GM21423 (cell line): ENCODE data around the gene UBE2F.
"Not testable (repeated sequence)": the region's sequence is repeated elsewhere in the genome, so short reads cannot be mapped to it uniquely, and the experiment has no call there.

Experiments
- ATAC-seq: cut with Tn5 transposase; IDR thresholded peaks from one replicate; pipeline ENCODE4 v1.9.1; 2021; ENCODE audit warnings: mild to moderate bottlenecking, moderate library complexity; ENCODE audit not compliant: unreplicated experiment

UBE2F gene

GRCh38 chr2:237943395-237944094 lies 23.3 kb upstream of the UBE2F start:
- ATAC-seq = no peak

GRCh38 chr2:237944302-237944701 lies 22.5 kb upstream of the UBE2F start:
- ATAC-seq = no peak

DNA sequence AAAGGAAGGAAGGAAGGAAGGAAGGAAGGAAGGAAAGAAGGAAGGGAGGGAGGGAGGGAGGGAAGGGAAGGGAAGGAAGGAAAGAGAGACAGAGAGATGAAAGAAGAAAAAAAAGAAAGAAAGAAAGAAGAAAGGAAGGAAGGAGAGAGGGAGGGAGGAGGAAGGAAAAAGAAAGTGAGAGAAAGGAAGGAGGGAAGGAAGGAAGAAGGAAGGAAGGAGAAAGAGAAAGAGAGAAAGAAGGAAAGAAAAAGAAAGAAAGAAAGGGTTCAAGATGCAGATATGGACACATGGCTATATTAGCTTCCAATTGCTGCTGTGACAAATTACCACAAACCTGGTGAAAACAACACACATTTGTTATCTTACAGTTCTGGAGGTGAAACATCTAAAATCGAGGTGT lies 20.4 kb upstream of the UBE2F start:
- no peak for ATAC-seq

DNA sequence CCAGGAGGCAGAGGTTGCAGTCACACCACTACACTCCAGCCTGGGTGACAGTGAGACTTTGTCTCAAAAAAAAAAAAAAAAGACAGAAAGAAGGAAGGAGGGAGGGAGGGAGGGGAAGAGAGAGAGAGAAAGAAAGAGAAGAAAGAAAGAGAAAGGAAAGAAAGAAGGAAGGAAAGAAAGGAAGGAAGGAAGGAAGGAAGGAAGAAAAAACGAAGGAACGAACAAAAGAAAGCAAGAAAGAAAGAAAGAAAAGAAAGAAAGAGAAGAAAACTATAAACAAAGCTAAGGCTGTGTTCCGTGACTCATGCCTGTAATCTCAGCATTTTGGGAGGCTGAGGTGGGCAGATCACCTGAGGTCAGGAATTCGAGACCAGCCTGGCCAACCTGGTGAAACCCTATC lies 15.5 kb upstream of the UBE2F start:
- not testable (repeated sequence) for ATAC-seq

GRCh38 chr2:237951878-237952277 lies 14.9 kb upstream of the UBE2F start:
- ATAC-seq = no peak

GRCh38 chr2:237952851-237953250 lies 14.0 kb upstream of the UBE2F start:
- no peak for ATAC-seq

- ATAC-seq = no peak
These were observed 11.0 kb upstream of the UBE2F start for GRCh38 chr2:237955640-237956401.

- no peak for ATAC-seq
These were observed 10.4 kb upstream of the UBE2F start for GRCh38 chr2:237956402-237956736.

DNA sequence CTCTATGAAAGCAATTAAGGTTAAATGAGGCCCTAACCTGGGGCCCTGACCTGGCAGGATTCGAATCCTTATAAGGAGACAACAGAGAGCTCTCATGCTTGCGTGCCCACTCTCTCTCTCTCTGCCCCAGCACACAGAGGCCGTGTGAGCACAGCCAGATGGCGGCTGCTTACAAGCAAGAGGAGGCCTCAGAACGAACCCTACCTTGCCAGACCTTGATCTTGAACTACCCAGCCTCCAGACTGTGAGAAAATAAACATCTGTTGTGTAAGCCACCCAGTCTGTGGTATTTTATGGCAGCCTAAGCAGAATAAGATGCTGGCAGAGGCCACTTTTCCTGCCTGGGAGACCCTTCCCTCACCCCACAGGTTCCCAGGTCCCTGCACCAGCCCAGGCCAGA lies 5.2 kb upstream of the UBE2F start:
- ATAC-seq = no peak

GRCh38 chr2:237962432-237963084 lies 4.3 kb upstream of the UBE2F start:
- ATAC-seq = no peak

GRCh38 chr2:237963490-237963991 lies 3.3 kb upstream of the UBE2F start:
- not testable (repeated sequence) for ATAC-seq

DNA sequence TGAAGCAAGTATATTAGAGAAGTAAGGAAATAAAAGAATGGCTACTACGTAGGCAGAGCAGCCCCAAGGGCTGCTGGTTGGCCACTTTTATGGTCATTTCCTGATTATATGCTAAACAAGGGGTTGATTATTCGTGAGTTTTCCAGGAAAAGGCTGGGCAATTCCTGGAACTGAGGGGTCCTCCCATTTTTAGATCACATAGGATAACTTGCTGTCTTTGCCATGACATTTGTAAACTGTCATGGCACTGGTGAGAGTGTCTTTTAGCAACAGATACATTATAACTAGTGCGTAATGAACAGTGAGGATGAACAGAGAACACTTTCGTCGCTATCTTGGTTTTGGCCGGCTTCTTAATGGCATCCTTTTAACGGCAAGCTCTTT lies 2.6 kb upstream of the UBE2F start:
- no peak for ATAC-seq

GRCh38 chr2:237964578-237965404 lies 2.0 kb upstream of the UBE2F start:
- ATAC-seq = no peak

DNA sequence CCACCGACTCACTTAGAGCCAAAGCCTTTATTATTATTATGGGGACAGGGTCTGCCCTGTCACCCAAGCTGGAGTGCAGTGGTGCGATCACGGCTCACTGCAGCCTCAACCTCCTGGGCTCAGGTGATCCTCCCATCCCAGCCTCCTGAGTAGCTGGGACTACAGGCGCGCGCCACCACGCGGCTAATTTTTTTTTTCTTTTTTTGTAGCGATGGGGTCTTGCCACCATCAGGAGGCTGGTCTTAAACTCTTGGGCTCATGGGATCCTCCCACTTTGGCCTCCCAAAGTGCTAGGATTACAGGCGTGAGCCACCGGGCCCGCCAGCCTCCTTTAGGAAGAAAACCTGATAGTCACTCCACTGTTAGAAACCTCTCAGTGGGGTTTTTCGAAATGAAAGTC lies 970 bp upstream of the UBE2F start:
- not testable (repeated sequence) for ATAC-seq

DNA sequence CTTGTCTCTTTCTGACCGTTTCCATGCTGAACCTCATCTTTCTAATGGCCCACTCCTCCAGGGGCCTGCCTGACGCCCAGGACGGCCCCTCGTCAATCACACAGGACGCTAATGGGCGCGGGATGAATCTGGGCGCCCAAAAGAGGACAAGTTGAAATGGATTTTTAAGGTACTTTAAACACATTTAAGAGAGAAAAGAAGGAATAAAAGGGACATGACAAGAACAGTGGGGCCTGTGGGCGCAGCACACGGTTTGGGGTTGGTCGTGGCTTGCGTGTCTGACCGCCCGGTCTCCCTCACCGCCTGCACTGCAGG lies 607 bp upstream of the UBE2F start:
- ATAC-seq = no peak

DNA sequence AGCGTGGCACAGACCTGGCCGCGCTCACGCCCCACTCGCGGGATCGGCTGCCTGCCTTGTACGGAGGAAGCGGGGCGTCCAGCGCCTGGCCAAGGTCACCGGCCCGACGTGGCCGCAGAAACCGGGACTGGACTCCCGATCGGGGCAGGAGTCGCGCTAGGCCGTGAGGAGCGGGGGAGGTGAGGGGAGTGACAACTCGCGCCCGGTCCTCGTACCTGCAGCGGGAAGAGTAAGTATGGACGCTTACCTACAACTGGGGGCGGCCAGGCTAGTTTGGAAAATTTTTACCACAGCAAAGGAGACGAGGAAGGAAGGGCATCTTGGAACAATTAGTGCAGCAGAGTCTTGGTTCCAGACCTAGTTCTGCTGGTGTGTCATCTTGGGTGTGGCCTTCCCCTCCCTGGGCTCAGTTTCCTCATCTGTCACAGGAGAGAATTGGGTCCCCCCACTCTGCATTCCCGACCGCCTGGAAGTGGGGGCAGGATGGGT lies 693 bp downstream of the UBE2F start:
- ATAC-seq = no peak

DNA sequence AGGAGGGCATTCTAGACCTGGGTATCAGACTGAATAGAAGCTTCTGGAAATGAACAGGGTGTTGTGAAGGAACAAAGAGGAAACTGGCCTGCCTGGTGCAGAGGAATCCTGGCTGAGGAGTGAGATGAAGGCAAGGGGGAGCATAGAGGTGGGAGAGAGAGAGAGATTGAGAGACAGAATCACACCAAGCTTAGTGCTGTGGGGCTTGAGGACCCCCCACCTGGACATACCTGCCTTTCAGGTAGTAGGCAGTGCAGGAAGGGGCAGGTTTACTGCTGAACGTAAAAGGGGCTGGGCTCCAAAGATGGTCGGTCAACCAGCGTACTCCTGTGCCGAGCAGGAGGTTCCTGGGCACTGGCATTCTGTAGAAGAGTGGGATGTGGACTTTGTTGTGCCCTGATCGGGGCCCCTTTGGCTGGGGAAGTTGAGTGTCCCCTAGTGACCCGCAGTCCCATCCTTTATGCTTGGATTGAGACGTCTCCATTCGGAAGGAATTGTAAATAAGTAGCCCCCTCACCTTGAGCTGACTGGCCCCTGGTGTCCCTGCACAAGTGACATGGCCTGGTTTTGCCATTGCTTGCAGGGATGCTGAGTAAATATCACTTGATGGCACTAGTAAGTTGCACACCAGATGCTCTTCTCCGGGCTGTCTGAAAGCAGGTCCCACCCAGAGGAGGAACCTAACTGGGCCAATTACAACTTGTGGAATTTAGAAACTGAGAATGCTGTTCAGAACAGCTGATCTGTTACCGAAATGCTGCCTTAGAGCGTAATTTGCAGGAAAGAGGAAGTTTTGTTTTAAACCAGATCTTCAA lies 1.4 kb downstream of the UBE2F start:
- peak; percentile 42 for ATAC-seq

DNA sequence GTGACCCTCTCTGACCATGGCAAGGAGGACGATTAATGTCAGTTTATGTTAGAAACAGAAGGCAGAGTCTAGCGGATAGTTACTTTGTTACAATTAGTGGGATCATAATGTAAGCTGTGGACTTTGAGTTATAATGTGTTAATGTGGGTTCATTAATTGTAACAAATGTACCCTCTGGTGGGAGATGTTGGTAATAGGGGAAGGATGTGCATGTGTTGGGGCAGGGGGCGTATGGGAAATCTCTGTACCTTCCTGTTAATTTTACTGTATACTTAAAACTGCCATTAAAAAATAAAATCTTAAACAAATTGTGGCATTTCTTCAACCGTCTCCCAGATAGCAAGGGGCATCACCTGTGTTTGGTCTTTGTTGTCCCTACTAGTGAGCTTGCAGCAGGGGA lies 4.8 kb downstream of the UBE2F start:
- ATAC-seq = no peak

- ATAC-seq = no peak
These were observed 5.4 kb downstream of the UBE2F start for GRCh38 chr2:237972211-237972610.

DNA sequence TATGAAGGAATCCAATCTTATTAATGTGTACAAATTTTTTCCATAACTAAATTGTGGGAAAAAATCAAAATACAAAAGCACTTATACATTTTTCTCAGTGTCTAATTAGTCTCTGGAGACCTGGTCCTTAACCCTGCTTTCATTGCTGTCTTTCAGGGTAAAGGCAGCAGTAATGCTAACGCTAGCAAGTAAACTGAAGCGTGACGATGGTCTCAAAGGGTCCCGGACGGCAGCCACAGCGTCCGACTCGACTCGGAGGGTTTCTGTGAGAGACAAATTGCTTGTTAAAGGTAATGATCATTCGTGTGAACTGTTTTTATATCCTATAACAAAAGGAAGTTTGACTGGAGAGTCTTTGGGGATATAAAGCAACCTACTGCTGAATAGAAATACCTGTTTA lies 6.1 kb downstream of the UBE2F start:
- ATAC-seq = no peak
